Left forelimb (tissue), 1 donor: Measurements from ENCODE around the gene USP38.
"Not testable (repeated sequence)": the region's sequence is repeated elsewhere in the genome, so short reads cannot be mapped to it uniquely, and the experiment has no call there.

ENCODE experiments used
- DNase-seq: peaks from one replicate; pipeline ENCODE4 v3.0.0-alpha.2; 2018; ENCODE audit warnings: low spot score

Gene USP38

DNA sequence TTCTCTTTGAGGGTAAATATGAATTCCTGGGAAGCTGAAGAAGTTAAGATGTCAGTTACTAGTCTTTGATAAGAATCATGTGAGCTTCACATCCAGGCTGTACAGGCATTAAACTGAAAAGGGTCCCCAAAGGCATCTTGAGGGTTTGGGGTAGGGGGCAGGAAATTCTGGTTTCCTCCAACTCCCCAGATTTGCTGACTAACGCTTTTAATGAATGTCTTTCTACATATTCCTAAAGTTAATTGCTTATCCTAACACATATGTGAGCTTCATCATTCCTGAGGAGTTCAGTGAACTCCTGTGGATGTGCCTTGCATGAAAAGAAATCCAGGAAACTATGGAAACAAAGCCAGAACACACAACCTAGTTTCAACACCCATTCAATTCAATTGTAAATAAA is 78.1 kb downstream of the USP38 start:
- DNase-seq, result no peak

DNA sequence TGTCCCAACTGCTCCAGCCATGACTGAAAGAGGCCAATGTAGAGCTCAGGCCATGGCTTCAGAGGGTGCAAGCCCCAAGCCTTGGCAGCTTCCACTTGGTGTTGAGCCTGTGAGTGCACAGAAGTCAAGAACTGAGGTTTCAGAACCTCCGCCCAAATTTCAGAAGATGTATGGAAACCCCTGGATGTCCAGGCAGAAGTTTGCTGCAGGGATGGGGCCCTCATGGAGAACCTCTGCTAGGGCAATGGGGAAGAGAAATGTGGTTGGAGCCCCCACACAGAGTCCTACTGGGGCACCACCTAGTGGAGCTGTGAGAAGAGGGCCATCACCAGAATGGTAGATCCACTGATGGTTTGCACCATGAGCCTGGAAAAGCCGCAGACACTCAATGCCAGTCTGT is 83.0 kb downstream of the USP38 start:
- DNase-seq, result not testable (repeated sequence)

GRCh38 chr4:143270256-143270838 is 85.6 kb downstream of the USP38 start:
- DNase-seq, result no peak
